GM18861 (cell line): ENCODE results near the gene STX12.
"Not testable (repeated sequence)": the region's sequence is repeated elsewhere in the genome, so short reads cannot be mapped to it uniquely, and the experiment has no call there.

Source experiments
- ATAC-seq: cut with Tn5 transposase; IDR thresholded peaks from one replicate; pipeline ENCODE4 v1.9.1; 2021; ENCODE audit not compliant: unreplicated experiment

STX12 gene

DNA sequence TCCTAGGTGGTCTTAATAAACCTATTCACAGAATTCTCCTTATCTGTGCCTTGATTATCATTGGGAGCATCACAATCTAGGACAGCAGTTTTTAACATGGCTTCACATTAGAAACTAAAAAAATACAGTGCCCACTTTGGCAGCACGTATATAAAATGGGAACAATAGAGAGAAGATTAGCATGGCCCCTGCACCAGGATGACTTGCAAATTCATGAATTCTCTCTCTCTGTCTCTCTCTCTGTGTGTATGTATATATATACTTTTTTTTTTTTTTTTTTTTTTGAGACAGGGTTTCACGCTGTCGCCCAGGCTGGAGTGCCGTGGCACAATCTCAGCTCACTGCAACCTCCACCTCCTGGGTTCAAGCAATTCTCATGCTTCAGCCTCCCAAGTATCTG is 51.4 kb downstream of the STX12 start:
- ATAC-seq, result no peak

DNA sequence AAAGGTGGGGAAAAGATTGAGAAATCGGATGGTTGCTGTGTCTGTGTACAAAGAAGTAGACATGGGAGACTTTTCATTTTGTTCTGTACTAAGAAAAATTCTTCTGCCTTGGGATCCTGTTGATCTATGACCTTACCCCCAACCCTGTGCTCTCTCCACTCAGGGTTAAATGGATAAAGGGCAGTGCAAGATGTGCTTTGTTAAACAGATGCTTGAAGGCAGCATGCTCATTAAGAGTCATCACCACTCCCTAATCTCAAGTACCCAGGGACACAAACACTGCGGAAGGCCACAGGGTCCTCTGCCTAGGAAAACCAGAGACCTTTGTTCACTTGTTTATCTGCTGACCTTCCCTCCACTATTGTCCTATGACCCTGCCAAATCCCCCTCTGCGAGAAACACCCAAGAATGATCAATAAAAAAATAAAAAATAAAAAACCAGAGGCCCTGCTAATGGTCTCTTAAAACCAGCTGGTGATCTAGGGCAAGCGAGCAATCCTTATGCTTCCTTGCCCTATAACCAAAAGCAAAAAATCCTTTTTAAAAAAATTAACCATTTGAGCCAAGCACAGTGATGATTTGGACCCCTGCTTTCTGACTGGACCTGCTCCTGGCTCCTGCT is 56.4 kb downstream of the STX12 start:
- not testable (repeated sequence) for ATAC-seq

- peak; percentile 85 for ATAC-seq
Measured at GRCh38 chr1:27830621-27831440, 57.8 kb downstream of the STX12 start, which contains the start of gene PPP1R8. Gene PPP1R8, plus strand, starts transcription at chr1:27830782. Its CDS starts 54 bp downstream, at chr1:27830836.

- no peak for ATAC-seq
Measured at GRCh38 chr1:27831568-27832410, 58.8 kb downstream of the STX12 start.

DNA sequence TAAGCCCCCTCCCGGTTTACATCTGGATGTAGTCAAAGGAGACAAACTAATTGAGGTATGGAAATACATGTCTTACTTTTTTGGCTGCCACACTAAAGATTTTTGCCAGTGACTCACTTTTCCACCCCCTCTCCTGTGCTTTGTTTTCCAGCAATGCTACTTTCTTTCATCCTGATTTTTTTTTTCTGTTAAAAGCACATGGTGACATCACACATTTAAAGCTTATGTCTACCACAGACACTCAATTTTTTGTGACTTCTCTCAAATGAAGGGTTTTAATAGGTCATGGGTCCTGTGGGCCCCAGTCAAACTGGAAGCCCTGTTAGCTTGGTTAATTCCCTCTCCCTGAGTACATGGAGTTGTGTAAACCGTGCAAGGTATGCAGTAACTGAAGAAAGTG is 59.7 kb downstream of the STX12 start:
- ATAC-seq, result no peak

- ATAC-seq, result no peak
Measured at GRCh38 chr1:27833470-27833869, 60.5 kb downstream of the STX12 start.

- no peak for ATAC-seq
Measured at GRCh38 chr1:27835046-27835445, 62.0 kb downstream of the STX12 start.

DNA sequence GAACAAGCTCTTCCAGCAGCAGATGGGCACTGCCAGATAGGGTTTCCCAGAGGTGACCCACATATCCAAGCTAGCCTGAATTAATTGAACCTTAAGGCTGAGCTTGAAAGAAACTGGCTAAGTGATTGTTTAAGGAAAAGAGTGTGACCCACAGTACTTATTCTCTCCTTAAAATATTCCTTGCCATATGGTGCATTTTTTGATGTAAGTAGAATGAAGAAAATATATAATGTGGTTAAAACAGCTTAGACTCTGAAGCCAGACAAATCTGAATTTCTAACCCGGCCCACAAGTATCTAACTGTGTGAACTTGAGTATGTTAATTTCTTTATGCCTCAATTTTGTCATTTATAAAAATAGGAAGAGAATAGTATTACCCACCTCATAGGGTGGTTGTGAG is 62.5 kb downstream of the STX12 start:
- no peak for ATAC-seq

DNA sequence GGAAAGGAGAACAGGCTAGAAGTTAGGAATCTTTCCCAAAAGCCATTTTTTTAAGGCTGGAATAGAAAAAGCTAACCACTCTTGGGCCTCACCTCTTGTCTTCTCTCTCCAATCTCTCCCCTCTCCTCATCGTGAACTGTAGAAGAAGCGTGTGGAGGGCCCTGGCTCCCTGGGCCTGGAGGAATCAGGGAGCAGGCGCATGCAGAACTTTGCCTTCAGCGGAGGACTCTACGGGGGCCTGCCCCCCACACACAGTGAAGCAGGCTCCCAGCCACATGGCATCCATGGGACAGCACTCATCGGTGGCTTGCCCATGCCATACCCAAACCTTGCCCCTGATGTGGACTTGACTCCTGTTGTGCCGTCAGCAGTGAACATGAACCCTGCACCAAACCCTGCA is 76.9 kb downstream of the STX12 start:
- ATAC-seq, result no peak

DNA sequence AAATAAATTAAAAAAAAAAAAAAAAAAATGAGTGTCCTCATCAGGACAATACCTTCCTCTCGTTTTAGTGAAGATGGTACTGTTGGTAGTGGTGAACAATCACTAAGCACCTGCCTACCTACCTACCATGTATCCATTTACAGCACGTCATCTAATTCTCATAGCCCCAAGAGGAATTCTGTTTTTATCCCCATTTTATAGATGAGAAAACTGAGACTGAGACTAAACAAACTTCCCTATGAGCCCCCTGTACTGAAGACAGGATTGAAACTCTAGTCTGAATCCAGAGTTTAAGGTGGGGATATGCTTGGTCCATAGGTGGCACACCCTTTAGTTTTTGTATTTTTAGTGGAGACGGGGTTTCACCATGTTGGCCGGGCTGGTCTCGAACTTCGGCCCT is 82.1 kb downstream of the STX12 start:
- no peak for ATAC-seq

DNA sequence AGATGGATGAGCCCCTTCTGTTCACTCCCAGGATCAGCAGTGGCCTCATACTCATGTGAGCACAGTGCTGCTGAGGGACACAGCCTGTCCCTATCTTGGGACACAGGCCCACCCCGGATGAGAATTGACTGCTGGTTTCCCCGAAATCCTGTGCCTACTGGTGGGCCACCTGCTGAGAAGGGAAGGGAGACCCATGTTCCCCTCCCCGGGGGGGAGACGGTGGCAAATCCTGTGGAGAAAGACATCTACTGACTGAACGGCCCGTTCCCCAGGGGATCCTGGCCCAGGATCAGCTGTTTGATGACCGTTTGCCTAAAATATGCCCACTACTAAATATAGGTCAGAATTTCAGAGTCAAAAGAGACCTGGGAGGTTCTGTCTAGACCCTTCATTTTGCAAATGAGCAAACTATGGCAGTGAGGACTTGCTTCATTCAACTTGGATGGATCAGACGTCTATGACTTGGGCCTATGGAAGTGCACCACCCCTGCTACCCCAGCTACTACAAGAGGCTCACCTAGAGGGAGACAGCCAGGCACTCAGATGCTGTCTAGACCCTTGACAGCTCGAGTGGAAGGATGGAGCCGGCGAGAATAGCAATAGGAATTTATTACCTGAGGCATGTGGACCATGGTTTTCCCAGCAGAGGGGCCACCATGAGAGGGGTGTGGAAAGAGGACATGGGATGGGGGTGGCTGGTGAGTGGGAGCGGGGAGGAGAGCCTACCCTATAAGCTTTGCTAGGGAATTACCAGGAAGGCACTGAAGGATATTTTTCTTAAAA is 83.7 kb downstream of the STX12 start:
- no peak for ATAC-seq

DNA sequence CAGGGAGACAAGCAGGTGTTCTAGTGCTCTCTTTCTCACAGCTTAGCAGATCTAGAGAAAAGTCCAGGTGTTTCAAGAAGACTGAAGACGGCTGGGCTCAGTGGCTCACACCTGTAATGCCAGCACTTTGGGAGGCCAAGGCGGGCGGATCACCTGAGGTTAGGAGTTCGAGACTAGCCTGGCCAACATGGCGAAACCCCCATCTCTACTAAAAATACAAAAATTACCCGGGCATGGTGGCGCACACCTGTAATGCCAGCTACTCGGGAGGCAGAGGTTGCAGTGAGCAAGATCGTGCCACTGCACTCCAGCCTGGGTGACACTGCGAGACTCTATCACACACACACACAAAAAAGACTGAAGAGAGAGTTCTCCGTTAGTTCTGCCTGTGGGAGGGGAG is 84.5 kb downstream of the STX12 start:
- not testable (repeated sequence) for ATAC-seq

DNA sequence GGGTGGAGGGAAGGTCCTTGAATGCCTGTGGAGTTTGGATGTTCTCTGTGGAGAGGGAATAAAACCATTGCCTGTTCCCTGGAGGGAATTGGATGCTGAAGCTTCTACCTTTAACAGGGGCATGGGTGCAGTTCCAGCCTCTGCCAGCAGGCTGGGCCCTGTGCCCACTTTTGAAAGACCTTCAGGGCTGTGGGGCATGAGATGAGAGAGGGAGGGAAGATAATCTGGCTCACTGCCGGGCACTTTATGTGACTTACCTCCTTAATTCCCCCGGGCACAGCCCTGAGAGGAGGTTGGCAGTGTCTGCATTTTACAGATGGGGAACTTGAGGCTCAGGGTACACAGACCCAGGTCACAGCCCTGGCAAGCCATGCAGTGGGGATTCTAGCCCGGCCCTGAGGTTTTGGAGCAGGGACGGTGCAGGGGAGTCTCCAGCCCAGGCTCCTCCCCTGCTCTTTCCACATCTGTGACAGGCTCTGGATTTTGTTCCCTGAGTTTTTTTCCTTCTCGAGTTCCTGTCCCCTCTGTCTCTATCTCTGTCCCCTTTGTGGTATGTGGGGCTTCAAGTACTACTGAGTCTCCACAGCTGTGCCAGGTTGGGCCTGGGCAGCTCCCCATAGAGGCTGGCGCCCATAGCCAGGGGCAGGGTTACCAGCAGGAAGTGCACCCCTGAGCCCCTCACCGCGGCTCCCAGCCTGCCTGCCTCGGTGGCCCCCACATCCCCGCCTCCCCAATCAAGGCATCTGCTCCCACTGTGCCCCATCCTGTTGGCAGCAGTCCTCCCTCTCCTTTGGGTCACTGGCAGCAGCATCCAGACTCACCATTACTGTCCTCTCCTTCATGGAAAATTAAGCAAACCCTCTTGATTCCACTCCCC is 85.3 kb downstream of the STX12 start:
- no peak for ATAC-seq

GRCh38 chr1:27858949-27859576 is 86.0 kb downstream of the STX12 start:
- no peak for ATAC-seq

DNA sequence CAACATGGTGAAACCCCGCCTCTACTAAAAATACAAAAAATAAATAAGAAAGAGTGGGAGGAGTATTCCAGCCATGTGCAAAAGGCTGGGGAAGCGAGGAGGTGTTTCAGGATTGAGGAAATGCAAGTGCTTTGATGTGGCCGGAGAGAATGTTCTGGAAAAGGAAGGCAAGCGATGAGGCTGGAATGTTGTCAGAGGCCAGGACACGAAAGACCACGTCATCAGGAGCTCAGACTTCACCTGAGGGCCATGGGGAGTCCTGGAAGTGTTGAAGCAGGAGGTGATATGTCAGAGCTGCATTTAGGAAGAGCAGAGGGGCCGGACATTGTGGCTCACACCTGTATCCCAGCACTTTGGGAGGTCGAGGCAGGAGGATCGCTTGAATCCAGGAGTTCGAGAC is 88.4 kb downstream of the STX12 start:
- ATAC-seq, result no peak

DNA sequence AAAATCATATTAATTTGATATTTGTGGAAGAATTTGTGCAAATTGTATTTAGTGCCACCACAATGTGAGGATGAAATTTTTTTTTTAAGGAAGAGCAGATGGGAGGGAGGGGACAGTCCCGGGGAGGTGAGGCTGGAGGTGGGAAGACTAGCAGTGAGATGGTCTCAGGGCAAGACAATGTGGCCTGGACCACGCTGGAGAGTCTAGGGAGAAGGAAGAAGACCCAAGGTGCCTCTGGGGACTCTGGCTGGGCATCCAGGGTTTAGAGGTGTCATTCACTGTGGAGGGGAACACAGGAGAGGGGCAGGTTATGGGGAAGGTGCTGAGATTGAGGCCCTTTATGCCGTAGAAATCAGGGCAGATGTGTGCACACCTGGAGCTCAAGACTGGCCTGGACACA is 89.0 kb downstream of the STX12 start:
- no peak for ATAC-seq

GRCh38 chr1:27862671-27863537 is 89.9 kb downstream of the STX12 start:
- no peak for ATAC-seq

- no peak for ATAC-seq
Measured at GRCh38 chr1:27863538-27863915, 90.5 kb downstream of the STX12 start.
